Measurements from ENCODE around the gene CEP63.
"Not testable (repeated sequence)": the region's sequence is repeated elsewhere in the genome, so short reads cannot be mapped to it uniquely, and the experiment has no call there.

CEP63 gene

DNA sequence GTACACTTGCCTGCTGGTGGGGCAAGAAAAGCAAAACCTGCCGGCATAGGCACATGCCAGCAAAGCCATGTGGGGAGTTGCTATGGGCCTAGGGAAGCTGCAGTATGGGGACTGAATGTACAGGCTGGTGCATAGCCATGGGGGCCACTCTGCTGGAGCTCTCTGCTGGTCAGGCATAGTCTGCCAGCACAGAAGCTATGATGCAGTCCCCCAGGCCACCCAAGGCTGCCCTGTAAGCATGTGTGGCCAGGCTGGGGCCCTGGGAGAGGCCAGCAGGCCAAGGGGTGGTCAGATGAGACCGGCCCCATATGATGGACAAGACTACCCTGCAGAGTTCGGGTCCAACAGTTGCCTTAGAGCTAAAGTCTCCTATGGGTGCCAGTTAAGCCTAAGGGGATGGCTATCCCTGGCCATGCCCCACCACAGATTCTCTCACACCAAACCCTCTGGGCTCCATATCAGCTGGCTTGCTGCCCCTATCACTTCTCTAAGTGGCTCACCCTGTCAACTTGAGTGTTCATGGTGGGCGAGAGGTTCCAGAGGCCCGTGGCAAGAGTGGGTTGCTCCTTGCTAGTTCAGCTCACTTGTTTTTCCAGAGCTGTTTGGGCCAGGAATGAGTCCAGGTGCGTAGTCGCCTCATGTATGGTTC lies 41.8 kb downstream of the CEP63 start:
- no peak for TF ChIP-seq CTCF (IDR thresholded peaks at IDR 0.05; ENCODE audit: extremely low read depth, missing control alignments)
- DNase-seq (ENCODE audit: low spot score), result no peak

GRCh38 chr3:134533493-134533892 lies 47.6 kb downstream of the CEP63 start:
- TF ChIP-seq CTCF (IDR thresholded peaks at IDR 0.05; ENCODE audit: extremely low read depth, missing control alignments), result no peak
- no peak for DNase-seq (ENCODE audit: low spot score)

- no peak for DNase-seq (ENCODE audit: low spot score)
- no peak for TF ChIP-seq CTCF (IDR thresholded peaks at IDR 0.05; ENCODE audit: extremely low read depth, missing control alignments)
Observed at GRCh38 chr3:134535186-134535970, 49.5 kb downstream of the CEP63 start.

GRCh38 chr3:134536781-134537180 lies 50.9 kb downstream of the CEP63 start:
- DNase-seq (ENCODE audit: low spot score), result no peak
- no peak for TF ChIP-seq CTCF (IDR thresholded peaks at IDR 0.05; ENCODE audit: extremely low read depth, missing control alignments)

- DNase-seq (ENCODE audit: low spot score), result no peak
- TF ChIP-seq CTCF (IDR thresholded peaks at IDR 0.05; ENCODE audit: extremely low read depth, missing control alignments), result no peak
Observed at GRCh38 chr3:134542287-134542958, 56.6 kb downstream of the CEP63 start.

- no peak for DNase-seq (ENCODE audit: low spot score)
- no peak for TF ChIP-seq CTCF (IDR thresholded peaks at IDR 0.05; ENCODE audit: extremely low read depth, missing control alignments)
Observed at GRCh38 chr3:134543113-134543512, 57.3 kb downstream of the CEP63 start.

- no peak for TF ChIP-seq CTCF (IDR thresholded peaks at IDR 0.05; ENCODE audit: extremely low read depth, missing control alignments)
- no peak for DNase-seq (ENCODE audit: low spot score)
Observed at GRCh38 chr3:134544316-134544715, 58.5 kb downstream of the CEP63 start.

- DNase-seq (ENCODE audit: low spot score), result not testable (repeated sequence)
Observed at GRCh38 chr3:134544783-134545182, 58.9 kb downstream of the CEP63 start.

All from GM20000 (cell line).